Astrocyte of the spinal cord (primary cell): Measurements from ENCODE around the gene MS4A4E.
A peak's percentile ranks its signal among the peaks of the same experiment; 100 is the strongest.
"Not testable (repeated sequence)": the region's sequence is repeated elsewhere in the genome, so short reads cannot be mapped to it uniquely, and the experiment has no call there.

ENCODE experiments used
- DNase-seq: peaks from one replicate; pipeline ENCODE4 v3.0.0; 2011; ENCODE audit warnings: low read depth, low spot score
- H3K4me3 ChIP-seq: 2 replicates; pipeline ENCODE4 v1.5.1; 2011; ENCODE audit warnings: low read depth, mild to moderate bottlenecking, low read length, moderate library complexity
- in situ Hi-C: cut with HindIII; loops from 2 replicates; pipeline ENCODE4 v1.10.0; 2017; ENCODE audit warnings: low sequenced_read_pairs
- TF ChIP-seq, protein P1 (sequence below): IDR thresholded peaks from 2 replicates; pipeline ENCODE4 v1.5.1; 2012; ENCODE audit warnings: low read depth, mild to moderate bottlenecking, low read length, inconsistent platforms

Gene MS4A4E

DNA sequence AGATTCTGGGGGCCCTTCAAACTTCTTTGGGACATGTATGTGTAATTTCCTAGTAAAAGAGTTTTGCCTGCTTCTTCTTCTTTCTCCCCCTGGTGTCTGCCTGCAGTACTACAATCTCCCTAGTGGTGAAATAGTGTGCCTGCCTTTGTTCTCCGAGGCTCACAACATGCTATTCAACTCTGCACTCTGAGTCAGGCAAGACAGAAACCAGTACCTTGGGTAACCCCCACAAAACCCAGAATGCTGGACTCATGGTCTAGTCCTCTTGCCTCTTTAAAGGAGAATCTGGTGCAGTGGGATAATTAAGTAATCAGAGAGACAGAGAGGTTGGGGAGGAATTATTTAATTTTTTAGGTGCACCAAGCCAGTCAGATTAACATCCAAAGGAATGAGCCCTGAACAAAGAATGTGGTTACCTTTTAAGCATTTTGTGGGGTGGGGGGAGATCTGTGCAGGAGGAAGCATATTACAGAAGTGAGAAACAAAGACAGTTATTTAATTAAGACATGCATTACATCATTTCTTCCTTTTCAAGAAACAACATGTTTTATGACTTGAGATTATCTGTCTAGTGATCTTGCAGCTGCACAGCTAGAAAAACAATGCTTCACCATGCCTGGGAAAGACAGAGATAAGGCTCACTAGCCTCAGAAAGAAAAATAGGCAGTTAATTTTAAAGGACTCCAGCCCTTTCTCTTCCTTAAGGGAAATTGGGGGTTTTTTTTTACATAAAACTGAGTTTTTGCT, 49.1 kb downstream of the MS4A4E start:
- H3K4me3 ChIP-seq, result no peak overlapping the region
- in situ Hi-C loops, result no loop called here
- DNase-seq, result peak; percentile 1
- TF ChIP-seq, protein P1, sequence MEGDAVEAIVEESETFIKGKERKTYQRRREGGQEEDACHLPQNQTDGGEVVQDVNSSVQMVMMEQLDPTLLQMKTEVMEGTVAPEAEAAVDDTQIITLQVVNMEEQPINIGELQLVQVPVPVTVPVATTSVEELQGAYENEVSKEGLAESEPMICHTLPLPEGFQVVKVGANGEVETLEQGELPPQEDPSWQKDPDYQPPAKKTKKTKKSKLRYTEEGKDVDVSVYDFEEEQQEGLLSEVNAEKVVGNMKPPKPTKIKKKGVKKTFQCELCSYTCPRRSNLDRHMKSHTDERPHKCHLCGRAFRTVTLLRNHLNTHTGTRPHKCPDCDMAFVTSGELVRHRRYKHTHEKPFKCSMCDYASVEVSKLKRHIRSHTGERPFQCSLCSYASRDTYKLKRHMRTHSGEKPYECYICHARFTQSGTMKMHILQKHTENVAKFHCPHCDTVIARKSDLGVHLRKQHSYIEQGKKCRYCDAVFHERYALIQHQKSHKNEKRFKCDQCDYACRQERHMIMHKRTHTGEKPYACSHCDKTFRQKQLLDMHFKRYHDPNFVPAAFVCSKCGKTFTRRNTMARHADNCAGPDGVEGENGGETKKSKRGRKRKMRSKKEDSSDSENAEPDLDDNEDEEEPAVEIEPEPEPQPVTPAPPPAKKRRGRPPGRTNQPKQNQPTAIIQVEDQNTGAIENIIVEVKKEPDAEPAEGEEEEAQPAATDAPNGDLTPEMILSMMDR, result peak; percentile 63

DNA sequence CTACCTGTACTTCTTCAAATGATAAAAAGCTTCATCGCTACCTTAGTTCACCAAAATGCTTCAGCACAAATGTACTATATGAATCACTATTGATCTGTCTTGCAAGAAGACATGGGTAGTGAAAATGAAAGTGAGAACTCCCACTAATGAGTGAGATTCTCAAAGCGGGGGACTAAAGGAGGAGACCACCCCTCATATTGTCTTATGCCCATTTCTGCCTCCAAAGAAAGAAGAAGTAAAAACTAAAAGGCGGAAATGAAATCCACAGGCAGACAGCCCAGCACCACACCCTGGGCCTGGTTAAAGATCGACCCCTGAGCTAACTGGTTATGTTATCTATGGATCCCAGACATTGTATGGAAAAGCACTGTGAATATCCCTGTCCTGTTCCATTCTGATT, 50.4 kb downstream of the MS4A4E start:
- H3K4me3 ChIP-seq, in situ Hi-C loops, DNase-seq: not testable (repeated sequence)

DNA sequence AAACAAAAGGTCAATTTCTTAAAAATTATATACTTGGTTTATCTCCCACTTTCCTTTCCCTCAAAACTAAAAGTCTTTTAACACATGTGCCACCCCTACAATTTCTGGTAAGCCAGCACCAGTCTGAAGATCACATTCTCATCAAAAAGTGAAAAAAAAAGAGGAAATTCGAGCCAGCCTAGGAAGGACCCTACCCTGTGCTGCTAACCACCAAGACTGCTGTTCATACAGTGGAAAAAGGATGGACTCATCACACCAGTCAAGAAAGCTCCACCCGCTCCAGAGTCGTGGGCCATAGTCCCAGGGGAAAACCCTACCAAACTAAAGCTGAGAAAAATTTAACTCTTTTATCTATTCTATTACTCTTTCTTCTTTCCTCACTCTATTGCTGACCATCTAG, 54.5 kb downstream of the MS4A4E start:
- in situ Hi-C loops, H3K4me3 ChIP-seq, DNase-seq: not testable (repeated sequence)

DNA sequence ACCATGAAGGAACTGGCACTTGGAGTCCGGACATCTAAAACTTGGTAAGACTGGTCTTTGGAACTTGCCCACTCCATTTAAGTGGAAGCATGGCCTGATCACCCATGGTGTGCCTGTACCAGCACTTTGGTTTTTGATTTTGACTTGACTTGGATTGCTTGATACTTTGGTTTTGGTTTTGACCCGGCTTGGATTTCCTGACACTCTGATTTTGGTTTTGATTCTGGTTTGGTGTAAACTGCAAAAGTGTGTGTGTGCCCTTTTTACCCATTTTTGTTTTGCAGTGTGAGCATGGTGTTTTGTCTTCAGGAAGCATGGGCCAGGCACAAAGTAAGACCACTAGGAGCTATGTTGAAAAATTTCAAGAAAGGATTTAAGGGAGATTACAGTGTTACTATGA, 56.8 kb downstream of the MS4A4E start:
- H3K4me3 ChIP-seq, DNase-seq, in situ Hi-C loops: not testable (repeated sequence)

DNA sequence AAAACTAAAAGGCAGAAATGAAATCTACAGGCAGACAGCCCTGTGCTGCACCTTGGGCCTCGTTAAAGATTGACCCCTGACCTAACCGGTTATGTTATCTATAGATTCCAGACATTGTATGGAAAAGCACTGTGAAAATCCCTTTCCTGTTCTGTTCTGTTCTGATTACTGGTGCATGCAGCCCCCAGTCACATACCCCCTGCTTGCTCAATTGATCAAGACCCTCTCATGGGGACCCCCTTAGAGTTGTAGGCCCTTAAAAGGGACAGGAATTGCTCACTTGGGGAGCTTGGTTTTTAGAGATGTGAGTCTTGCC, 57.5 kb downstream of the MS4A4E start:
- H3K4me3 ChIP-seq, DNase-seq, in situ Hi-C loops: not testable (repeated sequence)

DNA sequence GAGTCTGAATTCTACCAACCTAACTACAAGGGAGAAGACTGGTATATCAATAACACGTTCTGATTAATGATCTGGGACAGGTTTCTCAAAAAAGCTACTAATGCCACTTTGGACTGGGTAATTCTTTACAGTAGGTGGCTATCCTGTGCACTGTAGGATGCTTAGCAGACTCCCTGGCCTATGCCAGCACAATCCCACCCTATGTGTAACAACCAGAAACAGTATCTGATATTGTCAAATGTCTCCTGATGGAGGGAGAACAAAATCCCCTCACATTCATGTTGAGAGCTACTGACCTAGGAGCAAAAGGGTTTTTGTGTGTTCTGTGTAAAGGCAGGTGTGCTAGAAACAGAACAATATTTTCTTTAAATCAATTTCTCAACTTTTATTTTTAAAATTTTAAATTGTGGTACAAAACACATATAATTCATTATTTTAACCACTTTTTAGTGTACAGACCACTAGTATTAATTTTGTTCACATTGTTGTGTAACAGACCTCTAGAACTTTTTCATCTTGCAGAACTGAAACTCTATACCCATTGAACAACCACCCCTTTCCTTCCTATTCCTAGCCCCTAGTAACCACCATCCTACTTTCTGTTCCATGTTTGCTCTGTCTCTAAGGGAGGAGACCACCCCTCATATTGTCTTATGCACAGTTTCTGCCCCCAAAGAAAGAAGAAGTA, 58.0 kb downstream of the MS4A4E start:
- TF ChIP-seq, protein P1, result no peak
- no peak overlapping the region for H3K4me3 ChIP-seq
- in situ Hi-C loops, result no loop called here
- DNase-seq, result no peak

DNA sequence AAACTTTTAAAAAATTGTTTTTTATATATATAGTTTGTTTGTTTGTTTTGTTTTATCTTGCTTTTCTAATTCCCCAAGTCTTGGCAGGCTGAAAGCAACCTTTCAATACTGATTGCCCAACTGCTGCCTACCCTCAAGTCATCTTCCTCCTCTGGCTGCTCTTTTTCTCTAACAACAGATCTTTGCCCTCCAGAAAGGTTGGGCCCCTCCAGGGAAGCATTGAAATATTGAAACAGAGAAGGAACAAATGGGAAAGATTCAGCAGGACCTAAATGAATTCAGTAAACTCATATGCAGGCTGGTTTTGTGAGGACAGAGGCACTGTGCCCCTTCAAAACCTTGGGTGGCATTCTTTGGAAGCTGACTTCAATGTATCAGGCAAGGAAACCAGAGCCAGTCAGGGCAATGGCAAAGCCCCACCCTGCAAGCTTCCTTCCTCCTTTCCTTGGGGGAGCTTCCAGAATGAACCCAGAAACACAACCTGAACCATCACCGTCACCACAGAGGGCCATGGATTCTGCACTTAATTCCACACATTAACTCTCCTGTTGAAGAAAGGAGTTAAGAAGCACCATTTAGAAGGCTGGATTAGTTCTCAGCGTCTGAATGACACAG, 59.2 kb downstream of the MS4A4E start:
- no peak overlapping the region for H3K4me3 ChIP-seq
- in situ Hi-C loops, result no loop called here
- DNase-seq, result no peak
- TF ChIP-seq, protein P1, result no peak

DNA sequence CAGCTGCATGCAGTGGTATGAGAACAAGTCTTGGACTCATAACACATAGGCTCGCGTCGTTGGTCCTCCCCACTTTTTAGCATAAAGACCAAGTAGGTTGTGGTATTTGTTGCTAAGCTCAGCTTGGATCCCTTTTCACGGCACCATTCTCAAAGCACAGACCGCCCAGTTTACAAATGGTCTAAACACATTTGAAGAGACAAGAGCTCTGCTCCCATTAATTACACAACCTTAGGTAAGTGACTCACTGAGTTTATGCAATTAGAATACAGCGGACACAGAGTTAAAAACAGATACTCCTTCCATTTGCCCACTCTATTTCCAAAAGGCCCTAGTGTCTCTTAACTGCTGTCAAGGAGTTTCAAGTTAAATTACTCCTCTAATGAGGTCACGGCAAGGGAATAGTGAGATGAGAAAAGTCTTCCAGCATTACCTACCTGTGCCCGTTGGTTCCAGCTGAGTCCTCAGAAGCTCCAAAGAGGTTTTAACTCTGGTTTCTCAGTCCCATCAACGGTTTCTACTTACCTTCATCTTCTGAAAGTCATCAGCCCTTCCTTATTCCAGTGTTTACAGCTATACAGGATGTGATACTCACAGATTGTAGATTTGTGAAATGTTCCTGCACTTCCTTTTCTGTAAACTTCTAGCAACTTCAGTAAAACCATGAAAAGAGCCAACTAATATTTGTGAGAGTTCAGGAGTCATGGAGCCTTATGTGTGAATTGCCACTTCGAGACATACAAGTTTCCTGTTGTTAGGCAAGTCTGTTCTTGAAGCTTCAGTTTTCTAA, 60.2 kb downstream of the MS4A4E start, which contains the start of gene MS4A6A:
TSS of gene MS4A6A (minus strand) at position 543 of the 790 bp plus-strand sequence. CDS start 1,356 bp downstream, outside the sequence.
- TF ChIP-seq, protein P1, result no peak
- in situ Hi-C loops, result no loop called here
- no peak for DNase-seq
- no peak within 1 kb of the TSS for H3K4me3 ChIP-seq
